Neural cell (in vitro differentiated cells): ENCODE measurements around the gene NPFFR1. TPM values are rescaled to one million over a fixed set of nuclear protein-coding genes. Genes with fewer than 3 reads are reported as not detected.

Experiments used
- H2AFZ ChIP-seq: fragments of 200-600, 300-800 bp; sonication (generic), shearing (Covaris generic); 2 replicates; pipeline ENCODE4 v1.6.0; 2014; ENCODE audit warnings: low read depth, mild to moderate bottlenecking, antibody characterized with exemption, low read length, moderate library complexity
- H3F3A ChIP-seq: fragments of 200-600 bp; shearing (Covaris generic); 2 replicates; pipeline ENCODE4 v1.6.1; 2016; ENCODE audit warnings: mild to moderate bottlenecking, moderate library complexity, mixed read lengths, antibody characterized with exemption, low read length; ENCODE audit not compliant: insufficient read depth, poor library complexity, severe bottlenecking
- H3K27ac ChIP-seq: fragments of 200-600, 300-800 bp; sonication (generic), shearing (Covaris generic); 2 replicates; pipeline ENCODE4 v1.5.1; 2014; ENCODE audit warnings: mild to moderate bottlenecking, low read length, moderate library complexity
- H3K27me3 ChIP-seq: fragments of 300-800, 200-600 bp; sonication (generic), shearing (Covaris generic); 2 replicates; pipeline ENCODE4 v1.6.0; 2014; ENCODE audit warnings: mild to moderate bottlenecking, low read depth, low read length, moderate library complexity; ENCODE audit not compliant: insufficient read depth
- H3K36me3 ChIP-seq: fragments of 300-800, 200-600 bp; sonication (generic), shearing (Covaris generic); 2 replicates; pipeline ENCODE4 v1.5.1; 2014; ENCODE audit warnings: mild to moderate bottlenecking, antibody characterized with exemption, low read length, moderate library complexity; ENCODE audit not compliant: insufficient read depth
- H3K4me2 ChIP-seq: fragments of 300-800, 200-600 bp; sonication (generic), shearing (Covaris generic); 2 replicates; pipeline ENCODE4 v1.6.0; 2014; ENCODE audit warnings: mild to moderate bottlenecking, low read length
- H3K4me3 ChIP-seq: fragments of 300-800, 200-600 bp; sonication (generic), shearing (Covaris generic); 2 replicates; pipeline ENCODE4 v1.5.1; 2014; ENCODE audit warnings: mild to moderate bottlenecking, low read length, moderate library complexity
- H3K79me2 ChIP-seq: fragments of 200-600 bp; shearing (Covaris generic); replicated peaks from 2 replicates; pipeline ENCODE4 v1.6.0; 2014; ENCODE audit warnings: mild to moderate bottlenecking, low read length, moderate library complexity; ENCODE audit not compliant: insufficient read depth
- H3K9ac ChIP-seq: fragments of 300-800, 200-600 bp; sonication (generic), shearing (Covaris generic); 2 replicates; pipeline ENCODE4 v1.6.1; 2016; ENCODE audit warnings: mild to moderate bottlenecking, low read length, mixed read lengths
- H3K9me2 ChIP-seq: fragments of 200-600 bp; shearing (Covaris generic); 2 replicates; pipeline ENCODE4 v1.6.1; 2016; ENCODE audit warnings: mild to moderate bottlenecking, low read length, mixed read lengths; ENCODE audit not compliant: insufficient read depth
- H3K9me3 ChIP-seq: fragments of 200-600, 300-800 bp; sonication (generic), shearing (Covaris generic); 2 replicates; pipeline ENCODE4 v1.6.1; 2016; ENCODE audit warnings: mild to moderate bottlenecking, mixed run types, low read length, moderate library complexity, mixed read lengths
- H4K20me1 ChIP-seq: fragments of 200-600 bp; shearing (Covaris generic); 2 replicates; pipeline ENCODE4 v1.6.1; 2016; ENCODE audit warnings: mild to moderate bottlenecking, mixed run types; ENCODE audit not compliant: insufficient read depth
- EP300 ChIP-seq: fragments of 450-650 bp; conservative IDR thresholded peaks from 2 replicates; pipeline ENCODE4 v1.6.1; 2014; ENCODE audit warnings: antibody characterized with exemption, mild to moderate bottlenecking, moderate library complexity; ENCODE audit not compliant: poor library complexity, severe bottlenecking
- EZH2 ChIP-seq: fragments of 200-600, 300-800 bp; shearing (Covaris generic), sonication (generic); IDR thresholded peaks from 2 replicates; pipeline ENCODE4 v1.6.1; 2014; ENCODE audit warnings: antibody characterized with exemption, low read length, borderline replicate concordance, mild to moderate bottlenecking; ENCODE audit not compliant: insufficient read depth, poor library complexity, severe bottlenecking
- MXI1 ChIP-seq: fragments of 450-650 bp; conservative IDR thresholded peaks from 2 replicates; pipeline ENCODE4 v1.6.1; 2014; ENCODE audit warnings: antibody characterized with exemption, mild to moderate bottlenecking; ENCODE audit not compliant: poor library complexity, severe bottlenecking
- POLR2AphosphoS5 ChIP-seq: IDR thresholded peaks from 2 replicates; pipeline ENCODE4 v1.6.1; 2012
- RAD21 ChIP-seq: fragments of 450-650 bp; conservative IDR thresholded peaks from 2 replicates; pipeline ENCODE4 v1.6.1; 2014; ENCODE audit warnings: antibody characterized with exemption, mild to moderate bottlenecking, moderate library complexity
- SMC3 ChIP-seq: fragments of 450-650 bp; conservative IDR thresholded peaks from 2 replicates; pipeline ENCODE4 v1.6.1; 2014; ENCODE audit warnings: antibody characterized with exemption, mild to moderate bottlenecking, moderate library complexity; ENCODE audit not compliant: poor library complexity
- TAF1 ChIP-seq: IDR thresholded peaks from 2 replicates; pipeline ENCODE4 v1.6.1; 2012; ENCODE audit warnings: low read depth
- polyA plus RNA-seq: library from polyadenylated mRNA; depleted of rRNA; stranded (reverse); fragments of >200 nt; gene quantifications from 2 replicates; pipeline ENCODE4 v1.2.3, GENCODE V29; 2014
- TF ChIP-seq, protein P1 (sequence below): fragments of 450-650 bp; IDR thresholded peaks from 2 replicates; pipeline ENCODE4 v1.5.1; 2014; ENCODE audit warnings: antibody characterized with exemption, mild to moderate bottlenecking, moderate library complexity; ENCODE audit not compliant: poor library complexity, severe bottlenecking
- TF ChIP-seq, protein P2 (sequence below): IDR thresholded peaks from 2 replicates; pipeline ENCODE4 v1.6.1; 2012; ENCODE audit warnings: borderline replicate concordance

The NPFFR1 gene
- polyA plus RNA-seq, 1 donor from 2014 or later = 0.07 TPM

DNA sequence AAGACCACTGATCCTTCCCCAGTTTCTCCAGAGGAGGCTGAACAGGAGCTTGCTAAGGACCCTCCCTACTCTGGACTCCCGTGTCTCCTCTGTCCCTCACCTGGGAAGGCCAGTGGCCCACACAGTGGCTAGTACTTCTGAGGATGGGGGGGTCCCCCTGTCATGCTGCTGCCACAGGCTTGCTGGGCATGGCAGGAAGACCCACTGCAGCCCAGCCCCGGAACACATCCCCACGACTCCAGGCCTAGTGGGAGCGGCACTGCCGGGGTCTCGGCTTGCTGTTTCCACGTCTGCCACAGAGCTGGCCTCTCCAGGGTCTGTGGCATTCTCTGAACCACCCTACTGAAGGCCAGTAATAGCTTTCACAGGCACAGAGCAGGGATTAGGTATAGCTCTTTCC is 25.9 kb upstream of the NPFFR1 start:
- Histone ChIP-seq H3K27me3 (no peaks in the 10 kb centered on the region), H3K4me2 (no peak overlapping the region), H3K4me3 (no peak overlapping the region), H3K9me3 (no peaks in the 10 kb centered on the region), H3K27ac (no peak overlapping the region), H3K36me3 (no peaks in the 10 kb centered on the region), H3K79me2 (no peaks in the 10 kb centered on the region), H4K20me1 (no peaks in the 10 kb centered on the region), H3K9me2 (no peaks in the 10 kb centered on the region), H2AFZ (no peak overlapping the region), H3F3A (no peaks in the 10 kb centered on the region), H3K9ac (no peak overlapping the region)
- TF ChIP-seq EZH2 (no peak), POLR2AphosphoS5 (no peak), MXI1 (no peak), EP300 (no peak), RAD21 (no peak), TAF1 (no peak), SMC3 (no peak)
- TF ChIP-seq, protein P1, sequence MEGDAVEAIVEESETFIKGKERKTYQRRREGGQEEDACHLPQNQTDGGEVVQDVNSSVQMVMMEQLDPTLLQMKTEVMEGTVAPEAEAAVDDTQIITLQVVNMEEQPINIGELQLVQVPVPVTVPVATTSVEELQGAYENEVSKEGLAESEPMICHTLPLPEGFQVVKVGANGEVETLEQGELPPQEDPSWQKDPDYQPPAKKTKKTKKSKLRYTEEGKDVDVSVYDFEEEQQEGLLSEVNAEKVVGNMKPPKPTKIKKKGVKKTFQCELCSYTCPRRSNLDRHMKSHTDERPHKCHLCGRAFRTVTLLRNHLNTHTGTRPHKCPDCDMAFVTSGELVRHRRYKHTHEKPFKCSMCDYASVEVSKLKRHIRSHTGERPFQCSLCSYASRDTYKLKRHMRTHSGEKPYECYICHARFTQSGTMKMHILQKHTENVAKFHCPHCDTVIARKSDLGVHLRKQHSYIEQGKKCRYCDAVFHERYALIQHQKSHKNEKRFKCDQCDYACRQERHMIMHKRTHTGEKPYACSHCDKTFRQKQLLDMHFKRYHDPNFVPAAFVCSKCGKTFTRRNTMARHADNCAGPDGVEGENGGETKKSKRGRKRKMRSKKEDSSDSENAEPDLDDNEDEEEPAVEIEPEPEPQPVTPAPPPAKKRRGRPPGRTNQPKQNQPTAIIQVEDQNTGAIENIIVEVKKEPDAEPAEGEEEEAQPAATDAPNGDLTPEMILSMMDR = no peak
- TF ChIP-seq, protein P2, sequence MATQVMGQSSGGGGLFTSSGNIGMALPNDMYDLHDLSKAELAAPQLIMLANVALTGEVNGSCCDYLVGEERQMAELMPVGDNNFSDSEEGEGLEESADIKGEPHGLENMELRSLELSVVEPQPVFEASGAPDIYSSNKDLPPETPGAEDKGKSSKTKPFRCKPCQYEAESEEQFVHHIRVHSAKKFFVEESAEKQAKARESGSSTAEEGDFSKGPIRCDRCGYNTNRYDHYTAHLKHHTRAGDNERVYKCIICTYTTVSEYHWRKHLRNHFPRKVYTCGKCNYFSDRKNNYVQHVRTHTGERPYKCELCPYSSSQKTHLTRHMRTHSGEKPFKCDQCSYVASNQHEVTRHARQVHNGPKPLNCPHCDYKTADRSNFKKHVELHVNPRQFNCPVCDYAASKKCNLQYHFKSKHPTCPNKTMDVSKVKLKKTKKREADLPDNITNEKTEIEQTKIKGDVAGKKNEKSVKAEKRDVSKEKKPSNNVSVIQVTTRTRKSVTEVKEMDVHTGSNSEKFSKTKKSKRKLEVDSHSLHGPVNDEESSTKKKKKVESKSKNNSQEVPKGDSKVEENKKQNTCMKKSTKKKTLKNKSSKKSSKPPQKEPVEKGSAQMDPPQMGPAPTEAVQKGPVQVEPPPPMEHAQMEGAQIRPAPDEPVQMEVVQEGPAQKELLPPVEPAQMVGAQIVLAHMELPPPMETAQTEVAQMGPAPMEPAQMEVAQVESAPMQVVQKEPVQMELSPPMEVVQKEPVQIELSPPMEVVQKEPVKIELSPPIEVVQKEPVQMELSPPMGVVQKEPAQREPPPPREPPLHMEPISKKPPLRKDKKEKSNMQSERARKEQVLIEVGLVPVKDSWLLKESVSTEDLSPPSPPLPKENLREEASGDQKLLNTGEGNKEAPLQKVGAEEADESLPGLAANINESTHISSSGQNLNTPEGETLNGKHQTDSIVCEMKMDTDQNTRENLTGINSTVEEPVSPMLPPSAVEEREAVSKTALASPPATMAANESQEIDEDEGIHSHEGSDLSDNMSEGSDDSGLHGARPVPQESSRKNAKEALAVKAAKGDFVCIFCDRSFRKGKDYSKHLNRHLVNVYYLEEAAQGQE = no peak

DNA sequence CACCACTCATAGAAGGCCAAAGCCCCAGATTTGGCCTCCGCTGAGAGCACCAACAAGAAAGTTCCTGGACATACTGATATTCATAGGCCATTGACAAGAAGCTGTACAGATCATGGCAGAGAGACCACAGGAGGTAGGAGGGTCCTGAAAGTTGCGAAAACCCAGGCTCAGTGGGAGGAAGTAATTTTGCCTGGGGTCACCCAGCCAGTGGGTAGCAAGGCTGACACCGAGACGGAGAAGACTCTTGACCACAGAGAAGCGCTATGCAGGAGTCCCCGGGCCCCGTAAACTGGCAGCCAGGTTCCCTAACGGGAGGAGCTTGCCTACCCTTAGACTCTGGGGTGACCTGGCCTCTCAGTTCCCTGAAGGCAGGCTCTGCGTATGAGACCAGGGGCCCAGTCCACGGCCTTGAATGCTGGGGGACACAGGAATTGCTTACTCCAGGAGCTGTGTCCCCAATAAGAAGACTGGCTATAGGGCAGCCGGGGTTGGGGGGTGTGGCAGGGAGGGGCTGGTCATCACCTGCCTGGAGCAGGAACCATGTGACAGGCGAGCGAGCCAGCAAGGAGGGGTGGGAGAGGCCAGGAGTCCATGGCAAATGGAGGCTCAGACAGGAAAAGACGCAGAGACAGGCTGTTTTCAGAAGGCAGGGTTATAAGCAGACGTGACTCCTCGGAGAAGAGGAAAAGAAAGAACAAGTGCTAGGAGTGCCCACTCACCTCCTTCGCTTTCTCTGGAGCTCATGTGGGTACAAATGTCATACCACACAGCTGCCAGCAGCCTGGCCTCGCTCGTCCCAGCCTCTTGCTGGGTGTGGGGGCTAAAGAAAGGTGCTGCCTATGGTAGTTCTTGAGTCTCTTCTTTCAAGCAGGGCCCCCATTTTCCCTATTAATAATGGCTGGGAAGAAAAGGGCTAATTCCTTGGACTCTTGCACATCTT is 24.6 kb upstream of the NPFFR1 start:
- Histone ChIP-seq H4K20me1 (no peaks in the 10 kb centered on the region), H3K4me3 (no peak overlapping the region), H3K4me2 (no peak overlapping the region), H3K9me3 (no peaks in the 10 kb centered on the region), H3K36me3 (no peaks in the 10 kb centered on the region), H3K9ac (no peak overlapping the region), H2AFZ (no peak overlapping the region), H3K79me2 (no peaks in the 10 kb centered on the region), H3K27ac (no peak overlapping the region), H3F3A (no peaks in the 10 kb centered on the region), H3K9me2 (no peaks in the 10 kb centered on the region), H3K27me3 (no peaks in the 10 kb centered on the region)
- TF ChIP-seq TAF1 (no peak), SMC3 (no peak), RAD21 (no peak), POLR2AphosphoS5 (no peak)
- TF ChIP-seq, protein P1 = no peak
